Measurements from ENCODE around the gene LCNL1.

DNA sequence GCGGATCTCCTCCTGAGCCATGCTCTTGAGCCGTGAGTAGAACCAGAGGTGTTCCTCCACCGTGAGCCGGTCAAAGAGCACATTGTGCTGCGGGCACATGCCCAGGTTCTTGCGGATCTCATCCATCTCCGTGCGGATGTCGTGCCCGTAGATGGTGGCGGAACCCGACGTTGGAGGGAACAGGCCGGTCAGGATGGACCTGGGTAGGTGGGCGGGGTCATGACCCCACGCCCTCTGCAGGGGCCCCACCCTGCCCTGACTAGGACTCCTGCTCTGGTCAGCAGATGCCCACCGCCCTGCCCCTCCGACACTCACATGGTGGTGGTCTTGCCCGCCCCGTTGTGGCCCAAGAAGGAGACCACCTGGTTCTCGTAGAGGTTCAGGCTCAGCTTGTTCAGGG, 33.2 kb downstream of the LCNL1 start:
- no peak for TF ChIP-seq CTCF (IDR thresholded peaks at IDR 0.05)
- no peak for TF ChIP-seq POLR2A (IDR thresholded peaks at IDR 0.05)

Measured in sigmoid colon (tissue), 3 donors.